Measurements from ENCODE around the gene PTPN11.

DNA sequence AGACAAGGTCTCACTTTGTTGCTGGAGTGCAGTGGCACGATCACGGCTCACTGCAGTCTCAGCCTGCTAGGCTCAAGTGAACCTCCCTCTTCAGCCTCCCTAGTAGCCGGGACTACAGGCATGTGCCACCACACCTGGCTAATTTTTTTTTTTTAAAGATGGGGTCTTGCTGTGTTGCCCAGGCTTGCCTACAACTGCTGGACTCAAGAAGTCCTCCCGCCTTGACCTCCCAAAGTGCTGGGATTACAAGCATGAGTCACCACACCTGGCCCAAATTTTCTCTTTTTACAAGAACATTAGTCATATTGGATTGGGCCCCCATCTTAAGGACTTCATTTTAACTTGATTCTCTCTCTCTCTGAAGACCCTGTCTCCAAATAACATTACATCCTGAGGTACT, 29.5 kb upstream of the PTPN11 start:
- TF ChIP-seq, protein P1, sequence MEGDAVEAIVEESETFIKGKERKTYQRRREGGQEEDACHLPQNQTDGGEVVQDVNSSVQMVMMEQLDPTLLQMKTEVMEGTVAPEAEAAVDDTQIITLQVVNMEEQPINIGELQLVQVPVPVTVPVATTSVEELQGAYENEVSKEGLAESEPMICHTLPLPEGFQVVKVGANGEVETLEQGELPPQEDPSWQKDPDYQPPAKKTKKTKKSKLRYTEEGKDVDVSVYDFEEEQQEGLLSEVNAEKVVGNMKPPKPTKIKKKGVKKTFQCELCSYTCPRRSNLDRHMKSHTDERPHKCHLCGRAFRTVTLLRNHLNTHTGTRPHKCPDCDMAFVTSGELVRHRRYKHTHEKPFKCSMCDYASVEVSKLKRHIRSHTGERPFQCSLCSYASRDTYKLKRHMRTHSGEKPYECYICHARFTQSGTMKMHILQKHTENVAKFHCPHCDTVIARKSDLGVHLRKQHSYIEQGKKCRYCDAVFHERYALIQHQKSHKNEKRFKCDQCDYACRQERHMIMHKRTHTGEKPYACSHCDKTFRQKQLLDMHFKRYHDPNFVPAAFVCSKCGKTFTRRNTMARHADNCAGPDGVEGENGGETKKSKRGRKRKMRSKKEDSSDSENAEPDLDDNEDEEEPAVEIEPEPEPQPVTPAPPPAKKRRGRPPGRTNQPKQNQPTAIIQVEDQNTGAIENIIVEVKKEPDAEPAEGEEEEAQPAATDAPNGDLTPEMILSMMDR (IDR thresholded peaks at IDR 0.05; ENCODE audit: low read length), result no peak
- TF ChIP-seq EZH2 (optimal IDR thresholded peaks at IDR 0.05; ENCODE audit: low read depth, low read length), result no peak
- no peak for TF ChIP-seq EZH2phosphoT487 (IDR thresholded peaks at IDR 0.05; ENCODE audit: low read length)

All from MM.1S (cell line).